NCI-H146 (cell line): ENCODE results near the gene NFYA.

Experiments
- DNase-seq: peaks from one replicate; lab custom pipeline; 2025; lab: John Stamatoyannopoulos, UW

NFYA gene

GRCh38 chr6:41046084-41046483 lies 26.7 kb upstream of the NFYA start:
- DNase-seq: no peak

GRCh38 chr6:41047306-41047705 lies 25.5 kb upstream of the NFYA start:
- no peak for DNase-seq

- DNase-seq: no peak
Observed at GRCh38 chr6:41047745-41048732, 24.7 kb upstream of the NFYA start.

GRCh38 chr6:41049521-41049920 lies 23.3 kb upstream of the NFYA start:
- no peak for DNase-seq

- DNase-seq: no peak
Observed at GRCh38 chr6:41049955-41050354, 22.8 kb upstream of the NFYA start.

GRCh38 chr6:41050536-41050935 lies 22.2 kb upstream of the NFYA start:
- no peak for DNase-seq

- no peak for DNase-seq
Observed at GRCh38 chr6:41051873-41052272, 20.9 kb upstream of the NFYA start.

GRCh38 chr6:41053041-41053440 lies 19.7 kb upstream of the NFYA start, which contains the start of gene APOBEC2:
Gene APOBEC2 (plus strand): TSS chr6:41053202. CDS start chr6:41053348, 146 bp downstream.
- peak; percentile 26 for DNase-seq

GRCh38 chr6:41054511-41054910 lies 18.3 kb upstream of the NFYA start:
- DNase-seq: no peak

- peak; percentile 55 for DNase-seq
Observed at GRCh38 chr6:41055149-41055548, 17.6 kb upstream of the NFYA start.

GRCh38 chr6:41056768-41057490 lies 15.8 kb upstream of the NFYA start:
- no peak for DNase-seq

GRCh38 chr6:41058783-41059181 lies 14.0 kb upstream of the NFYA start:
- no peak for DNase-seq

GRCh38 chr6:41059556-41059955 lies 13.2 kb upstream of the NFYA start:
- no peak for DNase-seq

GRCh38 chr6:41061196-41061726 lies 11.5 kb upstream of the NFYA start:
- DNase-seq: no peak

GRCh38 chr6:41062056-41062455 lies 10.7 kb upstream of the NFYA start:
- no peak for DNase-seq

GRCh38 chr6:41063884-41064285 lies 8.9 kb upstream of the NFYA start:
- no peak for DNase-seq

- DNase-seq: no peak
Observed at GRCh38 chr6:41064841-41065240, 7.9 kb upstream of the NFYA start.

GRCh38 chr6:41065550-41066026 lies 7.2 kb upstream of the NFYA start:
- DNase-seq: no peak

- peak; percentile 84 for DNase-seq
Observed at GRCh38 chr6:41066867-41067304, 5.9 kb upstream of the NFYA start.

- no peak for DNase-seq
Observed at GRCh38 chr6:41071501-41071922, 1.3 kb upstream of the NFYA start.

GRCh38 chr6:41071923-41072835 lies 595 bp upstream of the NFYA start, which contains the start of gene OARD1:
Gene OARD1 (minus strand): TSS chr6:41072356. CDS start chr6:41071634, 722 bp downstream.
- DNase-seq: peak; percentile 100
